Activated T-helper 17 cell treated with anti-CD3 and anti-CD28 coated beads, Interleukin-2, amount 50 U/mL, for 72 hours (primary cell): ENCODE results near the gene ZNF76. TPM values are rescaled to one million over a fixed set of nuclear protein-coding genes. Genes with fewer than 3 reads are reported as not detected.

Source experiments
- ATAC-seq: fragments of 150-1000 bp; cut with Tn5 transposase; replicated peaks from 2 replicates; pipeline ENCODE4 v1.10.0; 2021; ENCODE audit warnings: mild to moderate bottlenecking, moderate library complexity
- H3K27ac Mint-ChIP-seq: one replicate; pipeline ENCODE4 v1.8.0; 2022; ENCODE audit warnings: mixed read lengths
- H3K27me3 Mint-ChIP-seq: one replicate; pipeline ENCODE4 v1.8.0; 2022; ENCODE audit warnings: mixed read lengths
- H3K36me3 Mint-ChIP-seq: one replicate; pipeline ENCODE4 v1.8.0; 2022; ENCODE audit warnings: low read depth, mild to moderate bottlenecking, mixed read lengths
- H3K4me1 Mint-ChIP-seq: one replicate; pipeline ENCODE4 v1.8.0; 2022; ENCODE audit warnings: mixed read lengths
- H3K4me3 Mint-ChIP-seq: one replicate; pipeline ENCODE4 v1.8.0; 2022; ENCODE audit warnings: mild to moderate bottlenecking, mixed read lengths
- H3K9me3 Mint-ChIP-seq: one replicate; pipeline ENCODE4 v1.8.0; 2022; ENCODE audit warnings: mixed read lengths
- total RNA-seq, 2 donors: library from RNA; stranded (reverse); gene quantifications; one replicate each; pipeline ENCODE4 v1.2.3, GENCODE V29; 2022

ZNF76 gene
- total RNA-seq, 2 donors from 2014 or later, result 44.3 to 53.2 TPM

DNA sequence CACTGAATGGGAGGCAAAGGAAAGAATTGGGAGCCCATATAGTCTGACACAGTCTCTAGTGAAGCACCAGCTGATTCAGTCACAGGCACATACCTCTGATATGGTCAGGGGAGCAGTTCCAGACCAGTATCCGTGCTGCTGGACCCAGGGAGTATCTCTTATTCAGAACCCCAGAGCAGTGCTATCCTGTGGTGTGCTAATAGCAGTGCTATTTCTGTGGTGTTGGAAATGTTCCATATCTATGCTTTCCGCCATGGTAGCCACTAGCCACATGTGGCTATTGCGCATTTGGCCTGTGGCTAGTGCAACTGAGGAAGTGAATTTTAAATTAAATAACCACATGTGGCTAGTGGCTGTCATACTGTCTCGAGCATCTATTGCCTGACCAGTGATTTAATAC lies 34.8 kb upstream of the ZNF76 start:
- Mint-ChIP-seq H3K9me3 (no peaks in the 10 kb centered on the region), H3K4me3 (no peak overlapping the region), H3K27ac (no peak overlapping the region), H3K4me1 (no peaks in the 10 kb centered on the region), H3K27me3 (peaks cover 21% of the 10 kb centered on the region), H3K36me3 (no peaks in the 10 kb centered on the region)
- ATAC-seq, result no peak

DNA sequence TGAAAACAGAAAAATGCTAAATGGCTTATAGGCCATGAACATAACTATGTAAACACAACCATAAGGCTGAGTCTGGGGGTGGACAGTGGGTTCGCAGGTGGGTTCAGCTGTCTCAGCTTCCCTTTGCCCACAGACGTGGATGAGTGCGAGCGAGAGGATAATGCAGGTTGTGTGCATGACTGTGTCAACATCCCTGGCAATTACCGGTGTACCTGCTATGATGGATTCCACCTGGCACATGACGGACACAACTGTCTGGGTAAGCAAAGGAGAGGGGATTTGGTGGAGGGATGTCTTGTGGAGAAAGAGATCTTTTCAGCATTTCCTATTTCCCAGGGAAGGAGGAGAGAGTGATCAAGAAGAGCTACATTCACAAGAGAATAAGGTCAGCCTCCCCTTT lies 31.1 kb upstream of the ZNF76 start:
- no peak overlapping the region for H3K27ac Mint-ChIP-seq

DNA sequence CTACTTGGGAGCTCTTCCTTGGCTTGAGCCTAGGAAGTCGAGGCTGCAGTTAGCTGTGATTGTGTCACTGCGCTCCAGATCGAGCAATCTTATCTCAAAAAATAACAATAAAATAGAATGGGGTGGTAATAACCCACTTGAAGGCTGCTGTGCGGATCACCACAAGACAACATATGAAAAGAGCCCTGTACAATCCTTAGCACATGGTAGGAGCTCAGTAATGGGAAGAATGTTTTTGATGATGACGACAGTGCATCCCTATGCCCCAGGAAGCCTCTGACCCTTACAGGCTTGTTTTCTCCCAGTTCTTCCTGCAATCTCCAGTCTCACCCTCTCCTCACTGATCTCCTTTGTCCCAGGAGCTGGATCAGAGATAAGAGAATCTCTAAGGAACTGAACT lies 30.2 kb upstream of the ZNF76 start:
- no peaks in the 10 kb centered on the region for H3K4me1 Mint-ChIP-seq
- H3K27me3 Mint-ChIP-seq, result no peaks in the 10 kb centered on the region
- H3K9me3 Mint-ChIP-seq, result no peaks in the 10 kb centered on the region
- ATAC-seq, result no peak
- no peaks in the 10 kb centered on the region for H3K36me3 Mint-ChIP-seq
- H3K4me3 Mint-ChIP-seq, result no peak overlapping the region
- H3K27ac Mint-ChIP-seq, result no peak overlapping the region

More for the DNA sequence above, 31.1 kb upstream of the ZNF76 start:
- no peaks in the 10 kb centered on the region for H3K36me3 Mint-ChIP-seq
- H3K9me3 Mint-ChIP-seq, result no peaks in the 10 kb centered on the region
- ATAC-seq, result no peak
- H3K27me3 Mint-ChIP-seq, result peaks cover 6% of the 10 kb centered on the region
- no peak overlapping the region for H3K4me3 Mint-ChIP-seq
- no peaks in the 10 kb centered on the region for H3K4me1 Mint-ChIP-seq

DNA sequence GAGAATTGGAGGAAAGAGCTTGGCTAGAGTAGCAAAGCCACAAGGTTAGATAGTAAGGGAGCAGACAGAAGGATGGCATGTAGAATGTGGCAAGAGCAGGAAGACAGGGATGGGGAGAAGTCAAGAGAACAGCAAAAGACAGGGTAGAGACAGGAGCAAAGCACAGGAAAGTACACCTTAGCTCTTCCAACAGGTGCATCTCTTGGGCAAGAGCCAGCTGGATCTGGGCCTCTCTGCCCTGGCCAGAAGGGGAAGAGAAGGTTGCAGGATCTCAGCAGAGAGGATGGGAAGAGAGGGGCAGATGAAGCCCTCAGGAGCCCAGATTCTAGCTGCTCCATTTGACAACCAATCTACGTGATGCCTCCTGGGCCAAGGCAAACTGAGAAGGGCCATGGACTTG lies 29.0 kb upstream of the ZNF76 start:
- no peaks in the 10 kb centered on the region for H3K9me3 Mint-ChIP-seq
- no peaks in the 10 kb centered on the region for H3K27me3 Mint-ChIP-seq
- H3K27ac Mint-ChIP-seq, result no peak overlapping the region
- H3K4me3 Mint-ChIP-seq, result no peak overlapping the region
- H3K36me3 Mint-ChIP-seq, result no peaks in the 10 kb centered on the region
- H3K4me1 Mint-ChIP-seq, result no peaks in the 10 kb centered on the region
- ATAC-seq, result no peak

DNA sequence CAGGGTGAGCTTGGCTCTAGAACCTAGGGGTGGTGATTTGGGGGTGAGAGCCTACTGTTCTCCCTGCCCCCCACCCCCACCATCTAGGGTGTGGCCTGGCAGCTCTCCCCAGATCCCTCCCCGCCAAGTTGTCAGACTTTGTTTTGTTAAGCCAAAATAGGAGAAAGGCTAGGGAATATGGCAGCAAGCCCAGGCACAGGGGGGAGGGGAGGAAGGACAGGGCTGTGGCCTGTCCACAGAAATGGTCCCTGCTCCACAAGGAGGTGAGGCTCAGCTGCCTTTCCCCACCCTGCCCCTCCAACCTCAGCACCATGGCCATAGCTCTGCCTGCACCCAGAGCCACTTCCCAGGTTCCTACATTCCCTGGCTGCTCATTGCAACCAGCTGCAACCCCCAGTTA lies 28.6 kb upstream of the ZNF76 start:
- ATAC-seq, result no peak
- H3K4me3 Mint-ChIP-seq, result no peak overlapping the region
- no peaks in the 10 kb centered on the region for H3K4me1 Mint-ChIP-seq
- H3K27ac Mint-ChIP-seq, result no peak overlapping the region
- no peaks in the 10 kb centered on the region for H3K27me3 Mint-ChIP-seq
- no peaks in the 10 kb centered on the region for H3K9me3 Mint-ChIP-seq
- H3K36me3 Mint-ChIP-seq, result no peaks in the 10 kb centered on the region

DNA sequence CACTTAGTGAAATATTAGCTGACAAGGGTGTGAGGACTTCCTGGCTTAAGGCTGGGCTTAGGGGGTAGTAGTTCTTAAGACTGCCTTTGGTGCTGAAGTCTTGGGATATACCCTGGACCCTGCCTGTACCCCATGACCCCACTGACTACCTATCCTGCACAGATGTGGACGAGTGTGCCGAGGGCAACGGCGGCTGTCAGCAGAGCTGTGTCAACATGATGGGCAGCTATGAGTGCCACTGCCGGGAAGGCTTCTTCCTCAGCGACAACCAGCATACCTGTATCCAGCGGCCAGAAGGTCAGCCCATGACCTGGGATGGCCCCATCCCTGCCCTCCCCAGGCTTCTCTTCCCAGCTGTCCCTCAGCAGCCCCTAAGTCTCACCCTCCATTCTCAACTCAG lies 28.0 kb upstream of the ZNF76 start:
- Mint-ChIP-seq H3K27me3 (no peaks in the 10 kb centered on the region), H3K4me3 (no peak overlapping the region), H3K9me3 (no peaks in the 10 kb centered on the region), H3K4me1 (no peaks in the 10 kb centered on the region), H3K27ac (no peak overlapping the region), H3K36me3 (no peaks in the 10 kb centered on the region)
- ATAC-seq, result no peak

DNA sequence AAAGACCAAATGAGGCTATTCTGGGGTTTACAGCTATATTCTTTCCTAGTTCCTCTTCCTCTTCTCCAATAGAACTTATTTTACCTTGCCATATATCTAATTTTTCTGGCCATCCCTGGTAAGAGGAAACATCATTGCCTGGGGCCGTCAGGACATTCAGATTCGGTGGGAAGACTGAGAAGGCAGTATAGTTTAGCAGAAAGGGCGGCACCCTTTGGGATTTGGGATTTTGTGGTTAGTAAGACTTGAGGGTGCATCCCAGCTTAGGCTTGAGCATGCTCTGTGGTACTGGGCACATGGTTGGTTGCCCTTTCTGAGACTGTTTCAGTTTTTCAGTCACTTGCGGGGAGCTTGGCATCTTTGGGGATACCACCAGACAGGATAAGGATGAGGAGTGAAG lies 24.6 kb upstream of the ZNF76 start:
- H3K4me1 Mint-ChIP-seq, result no peaks in the 10 kb centered on the region
- no peaks in the 10 kb centered on the region for H3K36me3 Mint-ChIP-seq
- ATAC-seq, result no peak
- H3K4me3 Mint-ChIP-seq, result no peak overlapping the region
- no peaks in the 10 kb centered on the region for H3K27me3 Mint-ChIP-seq
- H3K27ac Mint-ChIP-seq, result no peak overlapping the region
- H3K9me3 Mint-ChIP-seq, result no peaks in the 10 kb centered on the region

DNA sequence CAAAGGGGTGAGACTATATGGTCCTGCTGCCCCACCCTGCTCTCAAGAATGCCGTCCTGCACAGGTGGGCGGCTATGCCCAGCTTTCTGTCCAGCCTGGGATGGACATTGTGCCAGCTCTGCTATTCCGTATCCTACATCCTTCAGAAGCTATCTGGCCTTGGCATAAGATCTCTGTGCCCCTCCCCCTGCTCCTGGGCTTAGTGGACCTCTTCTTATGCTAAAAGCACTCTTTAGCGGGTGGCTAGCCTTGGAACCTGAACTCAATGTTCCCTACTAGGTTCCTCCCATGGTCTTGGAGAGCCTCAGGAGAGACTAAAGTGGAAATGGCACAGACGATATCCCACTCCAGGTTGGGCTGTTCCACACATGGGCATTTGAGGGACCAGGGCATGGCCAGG lies 23.3 kb upstream of the ZNF76 start:
- no peaks in the 10 kb centered on the region for H3K27me3 Mint-ChIP-seq
- H3K27ac Mint-ChIP-seq, result no peak overlapping the region
- H3K36me3 Mint-ChIP-seq, result no peaks in the 10 kb centered on the region
- H3K9me3 Mint-ChIP-seq, result no peaks in the 10 kb centered on the region
- no peaks in the 10 kb centered on the region for H3K4me1 Mint-ChIP-seq
- no peak overlapping the region for H3K4me3 Mint-ChIP-seq
- no peak for ATAC-seq

DNA sequence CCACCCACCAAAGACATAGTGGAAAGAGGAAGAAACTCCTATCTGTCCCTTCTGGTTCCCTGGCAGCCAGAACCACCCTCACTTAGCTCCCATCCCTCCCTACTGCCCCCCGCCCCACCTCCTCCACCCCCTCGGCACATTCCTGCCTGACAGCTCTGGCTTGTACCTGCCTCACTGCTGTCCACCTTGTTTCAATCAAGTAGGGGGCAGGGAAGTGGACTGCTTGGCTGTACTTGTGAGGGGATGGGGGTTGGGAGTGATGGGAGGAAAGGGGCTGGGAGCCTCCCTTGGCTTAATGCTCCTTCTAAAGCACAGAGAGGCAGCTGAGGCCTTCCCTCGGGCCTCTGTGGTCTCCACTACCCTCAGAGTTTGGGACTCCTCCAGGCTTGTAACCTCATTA lies 22.1 kb upstream of the ZNF76 start:
- no peaks in the 10 kb centered on the region for H3K36me3 Mint-ChIP-seq
- no peak overlapping the region for H3K4me3 Mint-ChIP-seq
- no peak overlapping the region for H3K27ac Mint-ChIP-seq
- no peaks in the 10 kb centered on the region for H3K9me3 Mint-ChIP-seq
- no peak for ATAC-seq
- H3K27me3 Mint-ChIP-seq, result no peaks in the 10 kb centered on the region
- H3K4me1 Mint-ChIP-seq, result no peaks in the 10 kb centered on the region

DNA sequence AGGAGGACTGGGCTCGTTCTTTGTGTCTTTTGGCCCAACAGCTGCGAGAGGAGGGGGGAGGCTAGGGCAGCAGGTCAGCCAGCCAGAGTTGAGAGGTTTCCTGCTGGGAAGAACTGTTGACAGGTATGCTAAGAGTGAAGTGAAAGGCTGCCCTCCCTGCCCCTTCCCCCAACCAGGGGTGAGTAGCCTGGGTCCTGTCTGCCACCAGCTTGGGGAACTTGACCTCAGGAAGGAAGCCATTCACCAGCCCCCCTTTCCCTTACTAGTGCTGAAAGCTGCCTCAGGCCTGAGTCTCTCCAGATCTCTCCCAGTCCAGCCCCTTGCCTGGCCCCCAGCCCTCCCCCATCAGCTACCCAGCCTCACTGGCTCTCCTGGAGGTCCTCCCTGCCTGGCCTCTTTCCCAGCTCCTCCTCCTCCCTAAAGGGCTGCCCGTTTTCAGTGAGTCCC lies 20.7 kb upstream of the ZNF76 start:
- Mint-ChIP-seq H3K27ac (peak overlapping the region; percentile 44), H3K36me3 (no peaks in the 10 kb centered on the region), H3K4me3 (no peak overlapping the region), H3K27me3 (no peaks in the 10 kb centered on the region), H3K4me1 (no peaks in the 10 kb centered on the region), H3K9me3 (no peaks in the 10 kb centered on the region)
- ATAC-seq, result no peak

DNA sequence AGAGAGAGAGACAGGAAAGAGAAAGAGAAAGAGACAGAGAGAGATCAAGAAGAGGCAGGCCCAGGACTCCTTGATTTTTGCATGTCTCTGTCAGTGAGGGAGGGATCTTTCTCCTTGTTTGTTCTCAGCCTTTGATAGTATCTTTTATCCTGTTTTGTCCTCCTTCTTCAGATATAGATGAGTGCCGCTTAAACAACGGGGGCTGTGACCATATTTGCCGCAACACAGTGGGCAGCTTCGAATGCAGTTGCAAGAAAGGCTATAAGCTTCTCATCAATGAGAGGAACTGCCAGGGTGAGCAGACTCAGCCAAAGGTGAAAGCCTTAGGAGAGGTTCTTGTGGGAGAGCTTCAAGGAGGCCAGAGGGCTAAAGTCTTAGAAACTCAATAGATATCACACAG lies 20.0 kb upstream of the ZNF76 start:
- Mint-ChIP-seq H3K4me1 (no peaks in the 10 kb centered on the region), H3K36me3 (no peaks in the 10 kb centered on the region), H3K27me3 (no peaks in the 10 kb centered on the region), H3K9me3 (no peaks in the 10 kb centered on the region), H3K4me3 (no peak overlapping the region), H3K27ac (no peak overlapping the region)
- no peak for ATAC-seq

DNA sequence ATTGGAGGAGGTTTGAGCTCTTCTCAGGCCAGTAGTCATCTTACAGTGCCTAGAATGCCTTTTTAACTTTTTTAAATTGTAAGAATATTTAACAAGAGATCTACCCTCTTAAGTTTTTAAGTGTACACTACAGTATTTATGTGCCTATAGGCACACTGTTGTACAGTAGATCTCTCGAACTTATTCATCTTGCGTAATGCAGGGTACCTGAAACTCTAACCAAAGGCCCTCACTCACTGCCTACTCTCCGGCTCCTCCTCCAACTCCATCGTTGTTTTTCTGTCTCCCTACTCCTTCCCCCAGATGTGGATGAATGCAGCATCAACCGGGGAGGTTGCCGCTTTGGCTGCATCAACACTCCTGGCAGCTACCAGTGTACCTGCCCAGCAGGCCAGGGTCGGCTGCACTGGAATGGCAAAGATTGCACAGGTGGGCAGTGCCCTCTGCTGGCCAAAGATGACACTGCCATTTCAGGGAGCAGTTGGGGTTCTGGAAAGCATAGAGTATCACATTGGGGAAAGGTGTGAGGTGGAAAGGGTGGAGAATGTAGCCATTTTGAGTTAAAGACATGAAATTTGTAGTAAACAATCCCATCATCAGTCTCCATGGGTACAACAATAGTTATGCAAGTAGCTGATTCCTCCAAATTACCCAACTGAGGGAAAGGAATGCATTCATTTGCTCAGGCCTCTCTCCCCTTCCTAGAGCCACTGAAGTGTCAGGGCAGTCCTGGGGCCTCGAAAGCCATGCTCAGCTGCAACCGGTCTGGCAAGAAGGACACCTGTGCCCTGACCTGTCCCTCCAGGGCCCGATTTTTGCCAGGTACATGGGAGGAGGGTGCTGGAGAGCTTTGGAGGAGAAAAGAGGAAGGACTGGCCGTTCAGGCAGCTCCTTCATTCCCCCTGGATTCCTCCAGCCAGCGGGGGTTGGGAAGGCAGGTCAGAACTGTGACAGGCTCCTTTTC lies 18.4 kb upstream of the ZNF76 start:
- Mint-ChIP-seq H3K27me3 (no peaks in the 10 kb centered on the region), H3K27ac (no peak overlapping the region)

DNA sequence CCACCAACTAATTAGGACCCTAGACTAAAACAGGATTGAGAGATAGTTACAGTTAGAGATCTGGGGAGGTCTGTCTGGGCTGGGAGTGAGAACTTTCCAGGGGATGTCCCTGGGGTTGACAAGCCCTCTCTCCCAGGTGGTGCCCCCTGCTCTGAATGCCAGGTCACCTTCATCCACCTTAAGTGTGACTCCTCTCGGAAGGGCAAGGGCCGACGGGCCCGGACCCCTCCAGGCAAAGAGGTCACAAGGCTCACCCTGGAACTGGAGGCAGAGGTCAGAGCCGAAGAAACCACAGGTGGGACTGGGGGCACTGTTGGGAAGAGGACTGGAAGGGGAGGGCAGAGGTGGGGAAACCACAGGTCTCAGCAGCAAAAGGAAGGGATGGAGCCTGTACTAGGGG lies 17.0 kb upstream of the ZNF76 start:
- Mint-ChIP-seq H3K9me3 (no peaks in the 10 kb centered on the region), H3K27me3 (no peaks in the 10 kb centered on the region), H3K4me3 (no peak overlapping the region), H3K27ac (no peak overlapping the region), H3K4me1 (no peaks in the 10 kb centered on the region), H3K36me3 (no peaks in the 10 kb centered on the region)
- no peak for ATAC-seq

More for the DNA sequence above, 18.4 kb upstream of the ZNF76 start:
- no peak overlapping the region for H3K4me3 Mint-ChIP-seq
- ATAC-seq, result peak; percentile 88
- no peaks in the 10 kb centered on the region for H3K36me3 Mint-ChIP-seq
- no peaks in the 10 kb centered on the region for H3K4me1 Mint-ChIP-seq
- no peaks in the 10 kb centered on the region for H3K9me3 Mint-ChIP-seq

DNA sequence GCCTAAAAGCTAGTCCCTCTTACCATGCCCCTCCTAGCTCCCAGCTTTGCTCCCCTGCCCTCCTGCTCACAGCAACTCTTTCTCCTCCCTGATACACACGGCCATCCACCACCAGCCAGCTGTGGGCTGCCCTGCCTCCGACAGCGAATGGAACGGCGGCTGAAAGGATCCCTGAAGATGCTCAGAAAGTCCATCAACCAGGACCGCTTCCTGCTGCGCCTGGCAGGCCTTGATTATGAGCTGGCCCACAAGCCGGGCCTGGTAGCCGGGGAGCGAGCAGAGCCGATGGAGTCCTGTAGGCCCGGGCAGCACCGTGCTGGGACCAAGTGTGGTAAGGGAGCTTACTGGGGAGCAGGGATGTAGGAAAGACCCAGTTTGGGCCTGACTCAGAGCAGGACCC lies 16.6 kb upstream of the ZNF76 start:
- Mint-ChIP-seq H3K9me3 (no peaks in the 10 kb centered on the region), H3K4me1 (peaks cover 4% of the 10 kb centered on the region), H3K27ac (no peak overlapping the region), H3K36me3 (no peaks in the 10 kb centered on the region), H3K4me3 (no peak overlapping the region), H3K27me3 (no peaks in the 10 kb centered on the region)
- ATAC-seq, result no peak

DNA sequence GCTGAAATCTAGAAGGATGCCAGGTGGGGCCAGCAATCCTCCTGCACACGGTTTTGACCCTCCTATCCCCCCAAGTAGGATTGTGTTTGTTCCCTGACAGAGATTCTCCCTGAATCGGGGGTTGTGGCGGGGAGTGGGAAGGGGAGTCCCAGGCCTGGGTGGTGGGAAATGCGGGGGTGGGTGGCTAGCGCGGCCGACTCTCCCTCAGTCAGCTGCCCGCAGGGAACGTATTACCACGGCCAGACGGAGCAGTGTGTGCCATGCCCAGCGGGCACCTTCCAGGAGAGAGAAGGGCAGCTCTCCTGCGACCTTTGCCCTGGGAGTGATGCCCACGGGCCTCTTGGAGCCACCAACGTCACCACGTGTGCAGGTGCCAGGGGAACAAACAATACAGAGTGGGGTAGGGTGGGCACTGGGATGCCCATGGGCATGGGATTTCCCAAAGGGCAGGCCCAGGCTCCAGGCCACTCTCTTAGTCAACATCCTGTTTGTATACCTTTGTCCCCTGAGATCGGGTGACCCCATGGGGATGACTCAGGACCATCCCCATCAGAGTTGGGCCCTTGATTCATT lies 16.1 kb upstream of the ZNF76 start:
- H3K27me3 Mint-ChIP-seq, result no peaks in the 10 kb centered on the region
- H3K9me3 Mint-ChIP-seq, result no peaks in the 10 kb centered on the region

More for the DNA sequence above, 16.1 kb upstream of the ZNF76 start:
- ATAC-seq, result no peak
- Mint-ChIP-seq H3K27ac (no peak overlapping the region), H3K4me3 (no peak overlapping the region), H3K36me3 (no peaks in the 10 kb centered on the region), H3K4me1 (peaks cover 7% of the 10 kb centered on the region)
